GM13977 (cell line): ENCODE data around the gene GDAP1L1.
"Not testable (repeated sequence)": the region's sequence is repeated elsewhere in the genome, so short reads cannot be mapped to it uniquely, and the experiment has no call there.

Source experiments
- DNase-seq: peaks from one replicate; pipeline ENCODE4 v3.0.0; 2012; ENCODE audit warnings: low spot score
- in situ Hi-C: fragments of 300-500 bp; cut with MboI; formaldehyde crosslinking; loops from one replicate; pipeline ENCODE4 v1.12.0; 2022; ENCODE audit warnings: low sequenced_read_pairs, low pct_unique_long_range_greater_than_20kb, mixed read lengths, inconsistent platforms; ENCODE audit not compliant: unreplicated experiment
- TF ChIP-seq, protein P1 (sequence below): IDR thresholded peaks from 2 replicates; pipeline ENCODE4 v1.5.1; 2012; ENCODE audit warnings: mild to moderate bottlenecking, control low read depth; ENCODE audit not compliant: insufficient read depth; ENCODE audit errors: extremely low read depth, missing control alignments

GDAP1L1 gene

GRCh38 chr20:44319839-44320422 lies 72.8 kb downstream of the GDAP1L1 start:
- TF ChIP-seq, protein P1, sequence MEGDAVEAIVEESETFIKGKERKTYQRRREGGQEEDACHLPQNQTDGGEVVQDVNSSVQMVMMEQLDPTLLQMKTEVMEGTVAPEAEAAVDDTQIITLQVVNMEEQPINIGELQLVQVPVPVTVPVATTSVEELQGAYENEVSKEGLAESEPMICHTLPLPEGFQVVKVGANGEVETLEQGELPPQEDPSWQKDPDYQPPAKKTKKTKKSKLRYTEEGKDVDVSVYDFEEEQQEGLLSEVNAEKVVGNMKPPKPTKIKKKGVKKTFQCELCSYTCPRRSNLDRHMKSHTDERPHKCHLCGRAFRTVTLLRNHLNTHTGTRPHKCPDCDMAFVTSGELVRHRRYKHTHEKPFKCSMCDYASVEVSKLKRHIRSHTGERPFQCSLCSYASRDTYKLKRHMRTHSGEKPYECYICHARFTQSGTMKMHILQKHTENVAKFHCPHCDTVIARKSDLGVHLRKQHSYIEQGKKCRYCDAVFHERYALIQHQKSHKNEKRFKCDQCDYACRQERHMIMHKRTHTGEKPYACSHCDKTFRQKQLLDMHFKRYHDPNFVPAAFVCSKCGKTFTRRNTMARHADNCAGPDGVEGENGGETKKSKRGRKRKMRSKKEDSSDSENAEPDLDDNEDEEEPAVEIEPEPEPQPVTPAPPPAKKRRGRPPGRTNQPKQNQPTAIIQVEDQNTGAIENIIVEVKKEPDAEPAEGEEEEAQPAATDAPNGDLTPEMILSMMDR = no peak
- in situ Hi-C loops = loop anchor here (10.0 kb wide), 1 partner anchor 105 kb away; the partner anchor contains the start of gene OSER1
- no peak for DNase-seq

DNA sequence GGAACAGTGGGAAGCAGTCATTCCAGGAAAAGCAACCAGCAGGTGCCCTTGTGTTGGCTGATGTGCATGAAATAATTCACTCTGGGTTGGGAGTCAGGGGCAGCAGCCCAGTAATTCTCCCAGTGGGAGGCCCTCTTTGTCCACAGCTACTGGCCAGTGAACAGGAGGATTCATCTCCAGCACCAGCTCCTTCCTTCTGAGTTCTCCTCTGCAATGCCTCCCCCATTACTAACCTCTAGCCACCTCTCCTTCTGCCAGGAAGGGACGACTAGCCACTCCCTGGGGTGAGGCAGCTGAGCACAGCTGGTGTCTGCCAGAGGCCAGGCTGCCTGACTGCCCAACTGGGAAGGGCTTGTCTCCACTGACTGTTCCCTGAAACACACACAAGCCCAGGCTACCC lies 77.2 kb downstream of the GDAP1L1 start:
- TF ChIP-seq, protein P1 = no peak
- DNase-seq = no peak
- in situ Hi-C loops = no loop called here

DNA sequence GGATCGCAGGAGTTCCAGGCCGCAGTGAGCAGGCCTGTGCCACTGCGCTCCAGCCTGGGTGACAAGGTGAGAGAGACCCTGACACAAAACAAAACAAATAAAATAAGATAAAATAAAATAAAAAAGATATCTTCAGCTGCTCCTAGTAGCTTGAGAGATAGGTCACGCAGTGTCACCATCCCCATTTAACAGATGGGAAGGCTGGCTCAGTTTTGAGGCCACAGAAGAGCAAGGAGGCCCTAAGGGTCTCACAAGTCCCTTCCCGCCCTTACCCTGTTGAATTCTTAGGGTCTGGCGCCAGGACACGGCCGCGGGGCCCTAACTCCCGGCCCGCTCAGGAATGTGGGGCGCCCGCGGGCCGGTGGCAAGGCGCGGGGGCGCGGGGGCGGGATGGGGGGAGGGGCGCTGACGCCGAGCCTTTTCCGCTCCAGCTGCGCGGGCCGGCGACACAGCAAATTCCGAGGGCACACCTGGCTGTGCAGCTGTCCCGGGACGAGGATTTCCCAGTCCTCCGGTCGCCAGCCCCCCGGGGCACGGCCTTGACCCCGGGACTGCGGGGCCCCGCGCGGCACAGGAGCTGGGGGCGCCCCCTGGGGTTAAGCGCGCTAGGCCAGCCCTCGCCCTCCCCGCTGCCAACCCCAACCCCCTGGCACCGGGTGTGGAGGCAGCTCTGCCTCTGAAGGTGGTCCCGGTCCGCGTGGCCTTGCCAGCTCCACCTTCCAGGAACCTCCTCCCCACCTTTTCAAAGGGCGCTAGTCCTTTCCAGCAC lies 79.5 kb downstream of the GDAP1L1 start:
- no peak for DNase-seq
- TF ChIP-seq, protein P1 = no peak
- in situ Hi-C loops = no loop called here

DNA sequence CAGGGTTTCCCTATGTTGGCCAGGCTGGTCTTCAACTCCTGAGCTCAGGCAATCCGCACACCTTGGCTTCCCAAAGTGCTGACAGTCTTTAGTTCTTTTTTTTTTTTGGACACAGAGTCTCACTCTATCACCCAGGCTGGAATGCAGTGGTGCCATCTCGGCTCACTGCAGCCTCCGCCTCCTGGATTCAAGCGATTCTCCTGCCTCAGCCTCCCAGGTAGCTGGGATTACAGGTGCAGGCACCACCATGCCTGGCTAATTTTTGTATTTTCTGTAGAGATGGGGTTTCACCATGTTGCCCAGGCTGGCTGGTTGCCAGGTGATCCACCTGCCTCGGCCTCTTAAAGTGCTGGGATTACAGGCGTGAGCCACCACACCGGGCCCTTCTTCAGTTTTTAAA lies 80.6 kb downstream of the GDAP1L1 start:
- in situ Hi-C loops, DNase-seq: not testable (repeated sequence)

- DNase-seq = no peak
- TF ChIP-seq, protein P1 = no peak
- in situ Hi-C loops = no loop called here
These were observed 81.3 kb downstream of the GDAP1L1 start for GRCh38 chr20:44328428-44328827.
